ENCODE results near the gene ASPDH.

The ASPDH gene

DNA sequence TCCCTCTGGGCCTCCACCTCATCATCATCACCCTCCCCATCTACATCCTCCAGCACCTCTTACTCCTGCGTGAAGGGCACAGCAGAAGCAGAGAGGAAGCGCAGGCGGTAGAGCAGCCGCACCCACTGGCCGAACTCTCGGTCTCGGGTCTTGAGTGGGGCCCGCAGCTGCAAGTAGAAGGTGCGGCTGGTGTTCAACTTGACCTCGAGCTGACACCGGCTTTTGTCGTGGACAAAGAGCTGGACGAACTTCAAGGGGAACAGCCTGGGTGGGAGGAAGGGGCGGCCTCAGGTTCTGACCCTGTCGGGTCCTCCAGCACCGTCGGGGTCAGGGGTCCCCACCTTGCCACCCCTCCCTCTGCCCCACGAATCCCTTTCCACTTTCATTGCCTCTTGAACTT lies 46.1 kb downstream of the ASPDH start:
- in situ Hi-C loops (cut with HindIII; ENCODE audit: low pct_unique_long_range_greater_than_20kb, low sequenced_read_pairs) = no loop called here
- no peak for DNase-seq (ENCODE audit: low read depth in 1 of 2, low spot score in 1 of 2)
- no peak for TF ChIP-seq JUND (IDR thresholded peaks at IDR 0.05; ENCODE audit: low read depth)

DNA sequence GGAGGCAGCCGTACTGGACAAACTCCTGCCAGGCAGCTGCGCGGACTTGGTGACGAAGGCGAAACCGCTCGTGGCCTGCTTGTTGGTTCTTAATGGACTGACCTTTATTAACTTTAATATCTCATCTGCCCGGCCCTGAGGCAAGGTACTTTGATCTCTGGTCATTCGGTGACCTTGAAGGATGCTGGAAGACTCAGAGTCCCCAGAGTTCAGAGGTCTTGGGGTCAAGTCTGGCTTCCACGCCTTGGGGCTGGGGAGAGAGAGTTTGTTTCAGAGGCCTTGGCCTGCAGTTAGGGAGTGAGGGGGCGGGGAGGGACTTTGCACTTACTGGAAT lies 47.0 kb downstream of the ASPDH start:
- TF ChIP-seq JUND (IDR thresholded peaks at IDR 0.05; ENCODE audit: low read depth) = no peak
- in situ Hi-C loops (cut with HindIII; ENCODE audit: low pct_unique_long_range_greater_than_20kb, low sequenced_read_pairs) = no loop called here
- no peak for DNase-seq (ENCODE audit: low read depth in 1 of 2, low spot score in 1 of 2)

DNA sequence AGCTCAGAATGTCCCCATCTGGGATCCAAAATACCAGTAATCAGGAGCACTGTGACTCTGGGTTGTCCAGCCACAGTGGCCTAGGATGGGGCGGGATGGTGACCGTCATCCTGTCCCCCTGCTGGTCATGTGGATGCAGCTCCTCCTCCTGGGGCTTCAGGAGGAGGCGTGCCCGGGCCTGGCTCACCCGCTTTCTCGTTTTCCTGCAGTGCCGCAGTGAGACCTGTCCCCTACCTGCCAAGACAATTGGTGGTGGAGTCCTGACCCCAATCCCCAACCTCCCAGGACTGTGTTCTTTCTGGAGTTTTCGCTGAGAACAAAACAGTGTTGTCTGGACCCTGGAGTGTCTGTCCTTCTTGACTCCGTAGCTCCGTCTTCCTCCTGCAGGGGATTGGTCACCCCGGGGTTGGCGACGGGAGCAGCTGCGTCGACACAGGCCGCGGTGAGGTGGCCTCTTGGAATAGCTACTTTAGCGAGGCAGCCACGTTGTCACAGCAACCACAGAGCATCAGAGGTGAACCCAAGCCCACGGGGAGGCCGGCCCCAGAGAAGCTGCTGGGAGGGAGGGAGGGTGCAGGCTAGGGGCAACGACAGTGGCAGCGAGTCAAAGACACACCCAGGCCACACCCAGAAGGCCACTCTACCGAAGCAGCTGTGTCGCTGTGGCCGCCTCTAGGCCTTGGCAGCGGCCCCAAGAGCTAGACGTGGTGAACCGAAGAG lies 47.6 kb downstream of the ASPDH start:
- no peak for TF ChIP-seq JUND (IDR thresholded peaks at IDR 0.05; ENCODE audit: low read depth)
- in situ Hi-C loops (cut with HindIII; ENCODE audit: low pct_unique_long_range_greater_than_20kb, low sequenced_read_pairs) = no loop called here
- DNase-seq (ENCODE audit: low read depth in 1 of 2, low spot score in 1 of 2) = peak in 1 of 2 experiments; percentile 33

DNA sequence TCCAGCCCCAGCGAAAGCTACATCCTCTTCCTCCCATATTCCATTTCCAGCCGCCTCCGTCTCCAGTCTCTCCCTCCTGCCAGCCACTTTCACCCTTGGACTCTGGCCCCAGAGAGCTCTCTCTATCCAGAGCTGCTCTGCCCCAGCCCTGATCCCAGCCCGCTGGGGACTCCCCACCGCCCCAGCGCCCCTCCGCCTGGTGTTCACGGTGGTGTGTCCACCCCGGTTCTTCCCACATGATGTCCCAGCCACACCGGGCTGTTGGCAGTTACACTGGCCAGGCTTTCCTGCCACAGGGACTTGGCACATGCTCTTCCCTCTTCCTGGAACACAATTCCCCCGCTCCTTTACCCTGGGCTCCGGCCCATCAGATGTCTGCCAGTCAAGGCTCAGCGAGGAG lies 48.7 kb downstream of the ASPDH start:
- no peak for TF ChIP-seq JUND (IDR thresholded peaks at IDR 0.05; ENCODE audit: low read depth)
- in situ Hi-C loops (cut with HindIII; ENCODE audit: low pct_unique_long_range_greater_than_20kb, low sequenced_read_pairs) = no loop called here
- no peak for DNase-seq (ENCODE audit: low read depth in 1 of 2, low spot score in 1 of 2)

DNA sequence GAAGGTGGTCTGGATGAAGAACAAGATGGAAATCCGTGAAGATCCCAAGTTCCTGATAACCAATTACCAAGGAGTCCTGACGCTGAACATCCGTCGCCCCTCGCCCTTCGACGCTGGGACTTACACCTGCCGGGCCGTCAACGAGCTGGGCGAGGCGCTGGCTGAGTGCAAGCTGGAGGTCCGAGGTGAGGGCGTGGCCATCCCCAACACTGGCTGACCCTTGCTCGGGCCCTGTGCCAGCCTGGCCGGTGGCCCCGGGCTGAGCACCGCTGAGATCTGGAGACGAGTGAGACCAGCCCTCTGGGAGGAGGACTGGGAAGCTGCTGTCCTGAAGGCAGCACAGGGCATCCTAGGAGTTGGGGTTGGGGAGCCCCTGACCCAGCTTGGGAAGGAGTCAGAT lies 49.4 kb downstream of the ASPDH start:
- in situ Hi-C loops (cut with HindIII; ENCODE audit: low pct_unique_long_range_greater_than_20kb, low sequenced_read_pairs) = no loop called here
- TF ChIP-seq JUND (IDR thresholded peaks at IDR 0.05; ENCODE audit: low read depth) = no peak
- no peak for DNase-seq (ENCODE audit: low read depth in 1 of 2, low spot score in 1 of 2)

DNA sequence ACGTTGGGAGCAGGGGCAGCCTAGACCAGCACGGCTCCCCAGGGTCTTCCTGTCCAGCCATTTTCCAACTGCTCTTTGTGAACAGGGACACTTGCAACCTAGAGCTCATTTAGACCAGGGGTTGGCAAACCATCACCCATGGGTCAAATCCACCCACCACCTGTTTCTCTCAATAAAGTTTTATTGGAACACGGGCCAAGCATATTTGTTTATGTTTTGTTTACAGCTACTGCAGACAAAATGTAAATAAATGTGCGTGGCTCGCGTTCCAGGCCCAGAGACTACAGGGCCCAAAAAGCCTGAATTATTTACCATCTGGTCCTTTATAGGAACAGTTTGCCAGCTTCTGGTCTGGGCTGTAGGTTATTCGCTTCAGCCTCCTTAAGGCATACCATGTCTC lies 50.7 kb downstream of the ASPDH start:
- in situ Hi-C loops (cut with HindIII; ENCODE audit: low pct_unique_long_range_greater_than_20kb, low sequenced_read_pairs) = no loop called here
- TF ChIP-seq JUND (IDR thresholded peaks at IDR 0.05; ENCODE audit: low read depth) = no peak
- no peak for DNase-seq (ENCODE audit: low read depth in 1 of 2, low spot score in 1 of 2)
